Psoas muscle (tissue), 8 donors: ENCODE results near the gene EIF3I. TPM values are rescaled to one million over a fixed set of nuclear protein-coding genes. Genes with fewer than 3 reads are reported as not detected.
"Not testable (repeated sequence)": the region's sequence is repeated elsewhere in the genome, so short reads cannot be mapped to it uniquely, and the experiment has no call there.

Experiments
- ATAC-seq, 4 donors: fragments of 200-7000 bp; cut with Tn5 transposase; one replicate each; pipeline ENCODE4 v1.9.1; 2020; ENCODE audit warnings: moderate library complexity in 3 of 4, mild to moderate bottlenecking in 2 of 4
- DNase-seq, 2 donors: peaks; one replicate each; pipeline ENCODE4 v3.0.0-alpha.2; 2020
- H3K27ac ChIP-seq: fragments of 200-600 bp; one replicate; pipeline ENCODE4 v1.8.0; 2022
- H3K27me3 ChIP-seq, 3 donors: fragments of 200-600 bp in 1 of 3; one replicate each; pipeline versions ENCODE4 v1.6.1 to v1.8.0; 2013 to 2022; ENCODE audit warnings: low read length in 2 of 3, mild to moderate bottlenecking in 2 of 3, moderate library complexity in 1 of 3; ENCODE audit not compliant: insufficient read depth in 3 of 3
- H3K36me3 ChIP-seq, 2 donors: fragments of 200-600 bp in 1 of 2; one replicate each; pipeline versions ENCODE4 v1.6.1 to v1.8.0; 2013 to 2022; ENCODE audit warnings: low read depth in 1 of 2, mild to moderate bottlenecking in 1 of 2, moderate library complexity in 1 of 2; ENCODE audit not compliant: insufficient read depth in 1 of 2
- H3K4me1 ChIP-seq: fragments of 200-600 bp; one replicate; pipeline ENCODE4 v1.8.0; 2022
- H3K4me3 ChIP-seq: fragments of 200-600 bp; one replicate; pipeline ENCODE4 v1.8.0; 2022; ENCODE audit warnings: mild to moderate bottlenecking
- H3K9me3 ChIP-seq: fragments of 200-600 bp; one replicate; pipeline ENCODE4 v1.8.0; 2022
- CTCF ChIP-seq: fragments of 200-600 bp; IDR thresholded peaks from one replicate; pipeline ENCODE4 v1.8.0; 2022; ENCODE audit warnings: antibody characterized with exemption
- WGBS, 3 donors: extraction: QIAGEN DNeasy Blood & Tissue Kit; methylation state at CpG; one replicate each; pipeline versions ENCODE4 v1.1.6 to v1.1.7; 2013; 5-methylcytosine and 5-hydroxymethylcytosine counted together
- intact Hi-C, 2 donors: fragments of 100-400 bp; cut with DNase I; formaldehyde crosslinking; loops; one replicate each; pipeline versions ENCODE4 v1.11.0 to v1.14.2; 2022
- polyA plus RNA-seq, 3 donors: library from polyadenylated mRNA; stranded (reverse); fragments of 200-250 nt; gene quantifications; one replicate each; pipeline ENCODE4 v1.2.3, GENCODE V29; 2013
- total RNA-seq, 4 donors: library from RNA; stranded (reverse); fragmentation: NEBNext Ultra II Directional in 2 of 4; extraction: Animal tissue kit (Norgen Biotek cat#: 25700) in 2 of 4; gene quantifications; one replicate each; pipeline versions ENCODE4 v1.2.1 to v1.2.4, GENCODE V29; 2021 to 2023
- donor health status: healthy with polysubstance abuse.
- donor health status: DM: no; HTN: no; CAD: no; lungs with moderate emphysema.
- donor health status: Bipolar disorder and iron deficiency.
- donor health status: healthy.
- donor health status: DM: yes; HTN: yes; CAD: no.
- donor health status: DM: no; HTN: no; CAD: no.
- donor health status: DM: no; HTN: no; CAD: no.
- donor health status: DM: yes; HTN: yes; CAD: no.

EIF3I gene
- total and polyA plus RNA-seq, 7 donors, result 174 to 506 (median 238) TPM

GRCh38 chr1:32250893-32251716, 28.9 kb downstream of the EIF3I start, which contains the start of gene LCK:
Gene LCK (plus strand): TSS chr1:32251265. CDS start chr1:32274330, 23,065 bp downstream.
- H3K27ac ChIP-seq, result peak within 1 kb of the TSS; percentile 69
- 64 to 78% (median 68%) methylated on average over 25 of the region's 25 CpGs for WGBS, 3 donors

GRCh38 chr1:32255072-32256071, 33.2 kb downstream of the EIF3I start:
- no peak for DNase-seq
- H3K27ac ChIP-seq, result no peak overlapping the region
- intact Hi-C loops, result no loop called here
- WGBS, 3 donors, result 82 to 85% (median 83%) methylated on average over 10 of the region's 10 CpGs
- H3K27me3 ChIP-seq, result peaks cover 0 to 2% (median 0%) of the 10 kb centered on the region in 3 donors
- H3K4me1 ChIP-seq, result no peaks in the 10 kb centered on the region
- H3K9me3 ChIP-seq, result no peaks in the 10 kb centered on the region
- ATAC-seq, result no peak
- no peak for TF ChIP-seq CTCF
- no peak overlapping the region for H3K4me3 ChIP-seq
- no peaks in the 10 kb centered on the region for H3K36me3 ChIP-seq

More at GRCh38 chr1:32250893-32251716, 28.9 kb downstream of the EIF3I start, which contains the start of gene LCK:
- peaks cover 0 to 2% (median 0%) of the 10 kb centered on the region in 3 donors for H3K27me3 ChIP-seq
- no peak within 1 kb of the TSS for H3K4me3 ChIP-seq
- peaks cover 19% of the 10 kb centered on the region for H3K4me1 ChIP-seq
- ATAC-seq, result no peak
- no peak for DNase-seq
- intact Hi-C loops, result loop anchor here in 1 of 2 donors (5.0 kb wide), 1 partner anchor 46 kb away; no protein-coding TSS in a partner anchor
- no peak for TF ChIP-seq CTCF
- H3K9me3 ChIP-seq, result no peaks in the 10 kb centered on the region
- no peaks in the 10 kb centered on the region for H3K36me3 ChIP-seq

GRCh38 chr1:32256473-32257226, 34.4 kb downstream of the EIF3I start:
- ATAC-seq (no peak), DNase-seq (no peak)
- H3K36me3 ChIP-seq, result no peaks in the 10 kb centered on the region
- no peak overlapping the region for H3K4me3 ChIP-seq
- intact Hi-C loops, result no loop called here
- no peaks in the 10 kb centered on the region for H3K9me3 ChIP-seq
- 76 to 78% (median 77%) methylated on average over 9 of the region's 9 CpGs for WGBS, 3 donors
- TF ChIP-seq CTCF, result no peak
- no peak overlapping the region for H3K27ac ChIP-seq
- H3K4me1 ChIP-seq, result no peaks in the 10 kb centered on the region
- H3K27me3 ChIP-seq, result peaks cover 0 to 2% (median 0%) of the 10 kb centered on the region in 3 donors

- Histone ChIP-seq H3K36me3 (no peaks in the 10 kb centered on the region), H3K27ac (no peak overlapping the region), H3K27me3 (peaks cover 0 to 1% (median 0%) of the 10 kb centered on the region in 3 donors), H3K9me3 (no peaks in the 10 kb centered on the region), H3K4me3 (no peak overlapping the region), H3K4me1 (no peaks in the 10 kb centered on the region)
- DNase-seq, result no peak
- no peak for TF ChIP-seq CTCF
- intact Hi-C loops, result no loop called here
- no peak for ATAC-seq
- WGBS, 3 donors, result 89 to 93% (median 91%) methylated on average over 6 of the region's 6 CpGs
Measured at GRCh38 chr1:32257227-32257508, 35.0 kb downstream of the EIF3I start.

GRCh38 chr1:32263236-32263593, 41.0 kb downstream of the EIF3I start:
- H3K4me1 ChIP-seq, intact Hi-C loops, H3K27me3 ChIP-seq, DNase-seq, H3K4me3 ChIP-seq, H3K36me3 ChIP-seq, H3K9me3 ChIP-seq, ATAC-seq, H3K27ac ChIP-seq: not testable (repeated sequence)
- 93 to 100% (median 96%) methylated on average over 4 of the region's 4 CpGs for WGBS, 3 donors
